GM10248 (cell line): Measurements from ENCODE around the gene ZCCHC2.

Experiments
- CTCF ChIA-PET: fragments of 300-600 bp; sonication (Branson Sonifier 250); formaldehyde crosslinking; extraction: SDS; loops from one replicate; lab custom pipeline; 2021; ENCODE audit warnings: antibody characterized with exemption; lab: Yijun Ruan, JAX
- POLR2A ChIA-PET: fragments of 350-650 bp; sonication (Branson Sonifier 250); formaldehyde crosslinking; extraction: SDS; loops from one replicate; lab custom pipeline; 2020; ENCODE audit warnings: antibody characterized with exemption; lab: Yijun Ruan, JAX
- DNase-seq: peaks from one replicate; pipeline ENCODE4 v3.0.0; 2012; ENCODE audit errors: extremely low spot score
- TF ChIP-seq, protein P1 (sequence below): IDR thresholded peaks from 2 replicates; pipeline ENCODE4 v1.5.1; 2012; ENCODE audit warnings: mild to moderate bottlenecking, low read depth; ENCODE audit errors: extremely low read depth, missing control alignments, control extremely low read depth

ZCCHC2 gene

DNA sequence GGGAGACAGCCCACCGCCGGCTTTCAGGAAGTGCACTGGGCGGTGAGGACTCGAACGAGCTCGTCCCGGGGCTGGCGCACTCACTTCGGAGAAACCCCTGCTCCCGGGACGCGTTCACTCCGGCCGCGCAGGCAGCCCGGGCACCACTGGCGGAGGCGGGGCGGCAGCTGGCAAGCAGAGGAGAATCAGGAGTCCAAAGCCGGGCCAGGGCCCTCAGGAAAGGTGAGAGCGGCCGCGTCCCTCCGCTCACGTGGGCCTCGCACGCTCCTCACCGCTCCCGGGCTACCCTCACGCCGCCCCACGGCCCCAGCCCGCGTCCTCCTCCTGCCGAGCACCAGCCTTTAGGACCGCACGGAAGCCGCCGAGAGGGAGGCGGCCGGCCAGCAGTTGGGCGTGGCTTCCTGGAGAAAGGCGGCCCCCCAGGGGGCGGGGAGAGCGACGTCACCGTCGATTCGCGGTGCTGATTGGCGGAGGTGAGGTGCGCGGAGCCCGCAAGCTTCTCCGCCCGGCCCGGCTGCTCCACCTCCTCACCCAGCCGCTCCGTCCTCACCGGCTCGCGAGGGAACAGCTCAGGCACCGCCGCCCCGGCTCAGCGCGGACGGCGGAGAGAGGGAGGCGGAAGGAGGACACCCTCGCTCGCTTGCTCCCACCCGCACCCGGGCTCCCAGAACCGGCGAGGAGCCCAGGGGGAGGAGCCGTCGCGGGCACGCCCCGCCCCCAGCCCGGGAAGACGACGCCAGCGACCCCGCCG lies at the start of gene ZCCHC2:
Gene ZCCHC2 (plus strand): TSS at position 522 of the 751 bp plus-strand sequence. CDS start 400 bp downstream, outside the sequence.
- TF ChIP-seq, protein P1, sequence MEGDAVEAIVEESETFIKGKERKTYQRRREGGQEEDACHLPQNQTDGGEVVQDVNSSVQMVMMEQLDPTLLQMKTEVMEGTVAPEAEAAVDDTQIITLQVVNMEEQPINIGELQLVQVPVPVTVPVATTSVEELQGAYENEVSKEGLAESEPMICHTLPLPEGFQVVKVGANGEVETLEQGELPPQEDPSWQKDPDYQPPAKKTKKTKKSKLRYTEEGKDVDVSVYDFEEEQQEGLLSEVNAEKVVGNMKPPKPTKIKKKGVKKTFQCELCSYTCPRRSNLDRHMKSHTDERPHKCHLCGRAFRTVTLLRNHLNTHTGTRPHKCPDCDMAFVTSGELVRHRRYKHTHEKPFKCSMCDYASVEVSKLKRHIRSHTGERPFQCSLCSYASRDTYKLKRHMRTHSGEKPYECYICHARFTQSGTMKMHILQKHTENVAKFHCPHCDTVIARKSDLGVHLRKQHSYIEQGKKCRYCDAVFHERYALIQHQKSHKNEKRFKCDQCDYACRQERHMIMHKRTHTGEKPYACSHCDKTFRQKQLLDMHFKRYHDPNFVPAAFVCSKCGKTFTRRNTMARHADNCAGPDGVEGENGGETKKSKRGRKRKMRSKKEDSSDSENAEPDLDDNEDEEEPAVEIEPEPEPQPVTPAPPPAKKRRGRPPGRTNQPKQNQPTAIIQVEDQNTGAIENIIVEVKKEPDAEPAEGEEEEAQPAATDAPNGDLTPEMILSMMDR, result no peak
- peak; percentile 96 for DNase-seq
- CTCF ChIA-PET, result interaction anchor here (1.3 to 3.0 kb wide), 5 partner anchors 14 to 98 kb away, joined by 3 to 10 read pairs (median 4); no protein-coding TSS in a partner anchor
- POLR2A ChIA-PET, result interaction anchor here (0.5 to 1.0 kb wide), 2 partner anchors 17 to 192 kb away, joined by 3 to 6 read pairs; no protein-coding TSS in a partner anchor

DNA sequence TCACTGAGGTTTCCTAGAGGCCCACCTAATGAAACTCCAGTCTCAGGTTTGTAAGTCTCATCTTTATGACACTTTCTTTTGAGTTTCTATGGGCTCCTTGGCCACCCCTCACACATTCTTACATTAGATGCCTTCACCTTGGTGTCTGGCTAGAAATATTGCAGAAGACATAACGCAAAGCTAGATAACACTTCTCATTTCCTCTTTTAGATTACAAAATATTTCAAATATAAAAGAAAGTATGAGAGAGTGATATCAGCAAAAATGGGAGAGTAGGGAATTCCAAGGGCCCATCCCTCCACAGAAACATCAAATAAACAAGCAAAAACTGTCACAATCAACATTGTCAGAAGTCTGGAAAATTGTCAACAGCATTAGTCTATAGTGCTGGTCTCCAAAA lies 43.3 kb upstream of the ZCCHC2 start:
- TF ChIP-seq, protein P1, result no peak
- POLR2A ChIA-PET, result no interaction called here
- CTCF ChIA-PET, result no interaction called here
- no peak for DNase-seq

DNA sequence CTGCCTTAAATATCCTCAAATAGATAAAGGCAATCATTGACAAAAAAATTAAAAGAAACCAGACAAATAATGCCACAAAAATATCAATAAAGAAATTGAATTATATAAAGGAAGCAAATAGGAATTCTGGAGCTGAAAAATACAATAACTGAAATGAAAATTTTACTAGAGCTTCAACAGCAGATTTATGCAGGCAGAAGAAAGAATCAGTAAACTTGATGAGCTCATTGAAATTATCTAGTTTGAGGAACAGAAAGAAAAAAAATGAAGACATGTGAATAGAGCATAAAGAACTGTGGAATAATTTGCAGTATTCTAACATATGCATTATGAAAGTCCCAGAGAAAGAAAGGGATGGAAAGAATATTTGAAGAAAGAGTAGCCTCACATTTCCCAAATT lies 41.9 kb upstream of the ZCCHC2 start:
- CTCF ChIA-PET, result interaction anchor here (1.2 kb wide), 2 partner anchors 11 to 15 kb away, joined by 3 read pairs; no protein-coding TSS in a partner anchor
- POLR2A ChIA-PET, result no interaction called here
- TF ChIP-seq, protein P1, result no peak
- DNase-seq, result no peak

DNA sequence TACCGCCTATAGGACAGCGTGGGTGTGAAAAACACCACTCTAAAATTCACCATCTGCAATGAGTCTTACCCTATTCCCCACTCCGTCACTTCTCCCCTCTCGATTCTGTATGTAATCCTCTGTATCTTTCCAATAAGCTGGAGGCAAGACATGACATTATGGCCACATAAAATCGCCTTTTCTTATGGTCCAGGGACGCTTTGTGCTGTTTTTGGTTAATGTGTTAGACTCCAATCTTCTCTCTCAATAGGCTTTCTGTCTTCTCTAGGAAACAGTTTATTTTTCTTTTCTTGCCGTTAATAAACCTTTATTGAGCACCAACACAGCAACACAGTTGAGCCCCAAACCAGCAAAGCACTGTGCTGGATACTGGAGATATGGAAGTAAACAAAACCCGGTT lies 37.9 kb upstream of the ZCCHC2 start:
- ChIA-PET CTCF (no interaction called here), POLR2A (no interaction called here)
- no peak for DNase-seq
- TF ChIP-seq, protein P1, result no peak

DNA sequence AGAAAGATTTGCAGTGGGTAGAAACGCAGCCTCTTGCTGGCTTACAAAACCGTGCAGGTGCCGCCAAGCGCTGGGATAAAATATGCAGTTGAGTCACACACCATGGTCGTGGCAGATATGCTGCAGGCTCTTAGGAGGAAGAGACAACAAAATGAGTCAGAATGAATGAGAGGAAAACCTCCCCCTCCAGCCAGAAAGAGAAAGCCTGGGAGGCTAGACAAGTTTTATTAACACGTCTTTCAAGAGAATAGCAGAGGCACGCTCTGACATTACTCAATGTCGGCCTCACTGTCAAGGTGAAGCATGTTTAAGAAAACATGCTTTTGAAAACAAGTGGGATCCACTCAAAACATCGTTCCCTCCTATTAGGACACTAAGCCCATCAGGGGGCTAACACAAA lies 37.1 kb upstream of the ZCCHC2 start:
- POLR2A ChIA-PET, result no interaction called here
- TF ChIP-seq, protein P1, result no peak
- DNase-seq, result no peak
- CTCF ChIA-PET, result no interaction called here

DNA sequence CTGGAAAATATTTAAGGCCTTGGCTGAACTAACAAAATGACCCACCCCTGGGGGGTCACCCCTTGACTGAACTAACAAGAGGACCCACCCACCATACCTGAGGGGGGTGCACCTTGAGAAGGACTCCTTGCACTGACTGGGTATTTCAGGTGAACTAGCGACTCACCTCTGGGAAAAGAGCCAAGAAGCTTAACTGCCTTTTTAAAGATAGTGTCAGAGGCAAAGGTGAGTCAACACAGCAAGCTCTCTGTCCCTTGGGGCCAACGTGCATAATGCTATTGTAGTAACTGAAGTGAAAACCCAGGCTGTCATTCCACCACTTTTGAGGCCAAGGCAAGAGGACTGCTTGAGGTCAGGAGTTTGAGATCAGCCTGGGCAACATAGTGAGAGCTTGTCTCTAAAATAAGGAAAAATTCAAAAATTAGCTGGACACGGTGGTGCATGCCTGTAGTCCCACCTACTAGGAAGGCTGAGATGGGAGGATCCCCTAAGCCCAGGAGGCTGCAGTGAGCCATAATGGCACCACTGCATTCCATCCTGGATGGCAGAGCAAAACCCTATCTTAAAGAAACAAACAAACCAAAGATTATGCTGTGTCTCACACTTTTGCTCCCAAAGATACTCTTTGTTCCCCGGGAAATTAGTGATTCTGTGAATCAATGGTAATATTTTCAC lies 36.4 kb upstream of the ZCCHC2 start:
- ChIA-PET POLR2A (no interaction called here), CTCF (no interaction called here)
- DNase-seq, result no peak
- TF ChIP-seq, protein P1, result no peak
